Hepatic stellate cell (primary cell): ENCODE measurements around the gene TRABD2B.

Experiments
- DNase-seq: peaks from one replicate; pipeline ENCODE4 v3.0.0; 2011; ENCODE audit warnings: low spot score

TRABD2B gene

GRCh38 chr1:47725000-47725473, 272.1 kb downstream of the TRABD2B start:
- no peak for DNase-seq

- no peak for DNase-seq
Measured at GRCh38 chr1:47724432-47724999, 272.7 kb downstream of the TRABD2B start.

- no peak for DNase-seq
Measured at GRCh38 chr1:47722909-47723580, 274.1 kb downstream of the TRABD2B start.

DNA sequence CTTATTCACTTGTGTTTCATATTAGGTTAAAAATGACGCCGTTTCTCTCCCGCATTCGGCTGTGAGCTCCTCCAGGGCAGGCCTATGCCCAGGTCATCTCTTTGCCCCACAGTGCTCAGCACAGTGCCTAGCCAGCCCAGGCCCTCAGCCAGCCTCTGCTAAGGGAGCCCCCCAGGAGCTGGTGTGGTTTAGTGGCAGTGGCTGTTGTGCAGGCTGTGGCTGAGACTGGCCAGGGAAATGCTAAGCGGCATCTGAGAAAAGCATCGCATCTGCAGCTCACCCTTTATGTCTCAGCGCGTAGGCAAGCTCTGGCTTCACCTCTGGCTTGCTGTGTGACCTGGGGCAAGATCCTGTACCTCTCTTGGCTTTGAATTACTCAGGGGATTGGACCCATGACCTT, 275.1 kb downstream of the TRABD2B start:
- no peak for DNase-seq

DNA sequence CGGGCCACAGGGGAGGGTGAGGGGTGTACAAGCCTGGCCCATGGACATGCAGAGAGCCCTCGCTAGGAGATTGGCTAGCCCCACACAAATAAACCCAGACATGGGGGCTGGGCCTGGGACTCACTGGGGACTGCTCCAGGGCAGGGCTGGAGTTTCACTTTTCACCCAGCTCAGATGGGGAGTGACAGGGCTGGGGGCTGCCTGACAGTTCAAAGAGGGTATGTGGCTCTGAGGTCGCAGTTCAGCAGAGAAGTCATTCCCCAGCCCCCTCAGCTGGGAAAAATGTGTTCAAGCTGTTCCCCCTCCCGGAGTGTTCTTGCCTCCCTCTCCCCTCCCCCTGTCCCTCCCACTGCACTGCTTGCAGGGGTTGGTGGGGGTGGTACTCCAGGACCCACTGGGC, 277.1 kb downstream of the TRABD2B start:
- no peak for DNase-seq

DNA sequence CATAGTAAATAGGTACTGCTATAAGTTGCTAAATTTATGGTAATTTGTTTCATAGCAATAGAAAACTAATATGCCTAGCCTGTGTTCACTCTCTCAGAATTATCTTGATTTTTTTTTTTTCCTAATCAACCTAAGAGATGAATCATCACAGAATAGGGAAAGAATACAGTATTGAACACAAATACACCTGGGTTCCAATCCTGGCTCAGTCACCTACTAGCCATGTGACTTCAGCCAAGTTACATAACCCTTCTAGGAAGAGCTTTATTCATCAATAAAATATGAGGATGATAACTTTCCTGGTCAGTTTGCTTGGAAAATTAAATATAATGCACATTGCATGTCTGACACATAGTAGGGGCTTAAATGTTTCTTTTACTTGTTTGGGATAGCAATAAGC, 279.8 kb downstream of the TRABD2B start:
- no peak for DNase-seq

DNA sequence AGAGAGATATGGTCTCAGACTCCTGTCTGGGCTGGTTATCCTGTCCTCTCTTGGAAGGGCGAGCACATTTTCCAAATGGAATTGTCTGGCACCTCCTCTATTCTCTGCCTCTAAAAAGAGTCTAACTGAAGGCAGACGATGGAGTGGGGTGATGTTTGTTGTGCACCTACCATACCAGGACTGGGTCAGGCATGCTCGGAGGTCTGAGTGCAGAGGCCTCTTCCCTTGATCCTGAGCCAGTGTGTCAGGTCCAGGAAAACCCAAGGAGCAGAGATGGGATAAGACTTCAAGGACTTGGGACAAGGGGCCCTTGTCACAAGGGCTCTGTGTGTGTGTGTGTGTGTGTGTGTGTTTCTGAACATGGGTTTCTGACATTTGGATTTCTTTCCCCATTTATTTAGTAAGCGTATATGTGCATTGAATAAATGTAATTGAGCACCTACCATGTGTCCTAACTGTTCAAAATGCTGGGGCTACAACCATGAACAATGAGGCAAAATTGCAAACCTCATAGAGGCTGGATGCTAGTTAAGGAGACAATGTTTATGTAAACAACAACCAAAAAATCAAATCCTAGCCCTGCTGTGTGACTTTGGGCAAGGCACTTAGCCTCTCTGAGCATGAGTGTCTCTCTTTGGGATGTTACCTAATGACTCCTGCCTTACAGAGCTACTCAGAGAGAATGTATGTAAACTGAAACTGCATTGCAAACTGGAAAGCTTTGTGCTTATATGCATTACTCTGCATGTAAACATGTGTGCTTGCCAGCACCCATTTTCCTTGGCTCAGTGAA, 283.0 kb downstream of the TRABD2B start:
- no peak for DNase-seq

DNA sequence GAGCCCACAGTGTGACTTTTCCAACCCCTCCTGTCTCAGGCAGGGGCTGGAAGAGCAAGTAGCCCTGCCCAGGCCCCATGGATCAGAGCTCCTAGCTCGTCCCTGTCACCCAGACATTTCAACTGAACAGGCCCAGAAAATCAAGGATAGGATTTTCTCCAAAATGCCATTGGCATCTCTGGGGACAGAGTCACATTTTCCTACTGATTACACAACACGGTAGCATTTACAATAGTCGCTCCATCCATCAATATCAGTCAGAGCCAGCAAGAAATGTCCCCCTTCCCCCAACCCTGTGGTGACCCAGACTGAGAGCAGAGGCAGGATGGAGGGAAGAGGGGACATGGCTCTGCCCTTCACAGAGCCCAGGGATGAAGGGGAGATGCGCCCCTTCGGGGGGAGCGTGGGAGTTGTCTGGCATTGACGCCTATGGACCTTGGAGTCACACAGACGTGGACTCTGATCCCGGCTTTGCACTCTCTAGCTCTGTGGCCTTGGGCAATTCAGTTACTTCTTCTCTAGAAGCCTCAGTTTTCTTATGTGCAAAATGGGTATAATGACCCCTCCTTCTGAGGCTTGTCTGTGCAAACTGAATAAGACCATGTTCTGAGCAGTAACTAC, 283.7 kb downstream of the TRABD2B start:
- no peak for DNase-seq

- no peak for DNase-seq
Measured at GRCh38 chr1:47712596-47713299, 284.4 kb downstream of the TRABD2B start.

- no peak for DNase-seq
Measured at GRCh38 chr1:47711848-47712492, 285.2 kb downstream of the TRABD2B start.

DNA sequence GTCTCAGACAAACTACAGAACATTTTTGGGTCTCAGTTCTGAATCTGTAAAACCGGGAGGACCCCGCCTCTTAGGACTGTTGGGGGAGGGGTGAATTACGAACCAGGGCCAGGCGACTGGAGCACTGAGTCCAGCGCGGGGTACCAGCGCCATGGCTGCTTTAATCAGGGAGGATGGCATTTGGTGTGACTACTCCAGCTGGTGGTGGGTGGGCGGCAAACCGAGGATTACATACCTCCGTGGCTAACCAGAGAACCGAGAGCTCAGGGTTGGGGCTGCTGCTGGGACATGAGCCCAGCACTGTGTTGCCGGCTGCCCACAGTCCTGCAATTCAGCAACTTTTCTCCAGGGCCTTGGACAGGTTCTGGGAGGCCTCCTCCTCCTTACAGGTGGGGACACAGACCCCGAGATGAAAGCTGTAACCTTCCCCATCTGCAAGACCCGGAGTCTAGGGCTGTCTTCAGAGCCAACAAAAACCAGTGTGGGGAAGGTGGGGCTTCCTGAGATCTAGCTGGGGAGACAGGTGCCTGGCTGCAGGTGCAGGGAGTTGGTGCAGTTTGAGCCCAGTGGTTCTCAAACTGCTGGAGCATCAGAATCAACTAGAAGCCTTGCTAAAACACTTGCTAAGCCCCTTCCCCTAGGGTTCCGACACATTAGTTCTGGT, 285.9 kb downstream of the TRABD2B start:
- no peak for DNase-seq
